ENCODE data around the gene TBC1D2B. TPM values are rescaled to one million over a fixed set of nuclear protein-coding genes. Genes with fewer than 3 reads are reported as not detected.

TBC1D2B gene
- total and polyA plus RNA-seq, 8 donors = 13.4 to 35.8 (median 22.6) TPM

DNA sequence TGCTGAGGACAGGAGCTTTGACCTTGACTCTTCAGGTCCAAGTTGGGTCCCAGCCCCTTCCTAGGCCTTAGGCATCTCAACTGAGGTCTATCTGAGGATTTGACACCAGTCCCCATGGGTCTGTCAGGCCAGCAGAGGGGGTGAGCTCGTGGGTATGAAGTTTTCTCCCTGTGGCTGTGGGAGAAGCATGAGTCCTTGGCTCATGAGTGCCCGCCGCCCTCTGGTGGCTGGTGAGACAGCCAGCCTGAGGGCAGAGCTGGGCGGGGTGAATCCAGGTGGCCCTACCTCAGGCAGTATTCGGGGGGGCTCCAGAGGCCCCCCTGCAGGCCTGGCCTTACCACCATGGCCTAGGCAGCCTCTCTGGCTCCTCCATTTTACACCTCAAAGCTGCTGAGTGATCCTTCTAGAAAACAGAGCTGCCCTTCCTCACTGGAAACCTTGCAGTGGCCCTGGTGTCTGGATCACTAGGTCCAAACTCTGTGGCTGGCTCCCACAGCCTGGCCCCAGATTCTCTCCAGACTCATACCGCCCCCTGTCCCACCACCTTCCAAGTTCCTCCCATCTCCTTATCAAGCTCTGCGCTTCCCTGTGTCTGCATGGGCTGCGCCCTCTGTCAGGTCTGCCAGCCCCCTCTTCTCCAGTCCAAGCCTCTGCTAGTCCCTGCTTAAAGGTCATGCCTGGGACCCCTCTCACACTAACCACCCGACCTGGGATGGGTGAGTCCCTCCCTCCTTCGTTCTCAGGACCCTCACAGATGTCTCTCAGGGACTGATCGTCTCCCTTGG lies 31.0 kb upstream of the TBC1D2B start:
- Histone ChIP-seq H3K4me1 (no peaks in the 10 kb centered on the region), H3K9me3 (no peaks in the 10 kb centered on the region), H3K4me3 (no peak overlapping the region), H3K27me3 (no peaks in the 10 kb centered on the region), H3K27ac (no peak overlapping the region), H3K36me3 (no peaks in the 10 kb centered on the region)
- 30 to 32% methylated on average over 11 of the region's 11 CpGs for WGBS, 2 donors
- ATAC-seq = peak; percentile 92 to 96 (median 95)
- no peak for FAIRE-seq
- TF ChIP-seq, protein P1, sequence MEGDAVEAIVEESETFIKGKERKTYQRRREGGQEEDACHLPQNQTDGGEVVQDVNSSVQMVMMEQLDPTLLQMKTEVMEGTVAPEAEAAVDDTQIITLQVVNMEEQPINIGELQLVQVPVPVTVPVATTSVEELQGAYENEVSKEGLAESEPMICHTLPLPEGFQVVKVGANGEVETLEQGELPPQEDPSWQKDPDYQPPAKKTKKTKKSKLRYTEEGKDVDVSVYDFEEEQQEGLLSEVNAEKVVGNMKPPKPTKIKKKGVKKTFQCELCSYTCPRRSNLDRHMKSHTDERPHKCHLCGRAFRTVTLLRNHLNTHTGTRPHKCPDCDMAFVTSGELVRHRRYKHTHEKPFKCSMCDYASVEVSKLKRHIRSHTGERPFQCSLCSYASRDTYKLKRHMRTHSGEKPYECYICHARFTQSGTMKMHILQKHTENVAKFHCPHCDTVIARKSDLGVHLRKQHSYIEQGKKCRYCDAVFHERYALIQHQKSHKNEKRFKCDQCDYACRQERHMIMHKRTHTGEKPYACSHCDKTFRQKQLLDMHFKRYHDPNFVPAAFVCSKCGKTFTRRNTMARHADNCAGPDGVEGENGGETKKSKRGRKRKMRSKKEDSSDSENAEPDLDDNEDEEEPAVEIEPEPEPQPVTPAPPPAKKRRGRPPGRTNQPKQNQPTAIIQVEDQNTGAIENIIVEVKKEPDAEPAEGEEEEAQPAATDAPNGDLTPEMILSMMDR (IDR thresholded peaks at IDR 0.05) = peak; percentile 91 to 97 (median 92)
- peak; percentile 77 to 93 (median 86) for DNase-seq
- intact Hi-C loops (cut with DNase I) = loop anchor here (2.0 to 10.0 kb wide), 4 partner anchors 110 to 146 kb away; no protein-coding TSS in a partner anchor

DNA sequence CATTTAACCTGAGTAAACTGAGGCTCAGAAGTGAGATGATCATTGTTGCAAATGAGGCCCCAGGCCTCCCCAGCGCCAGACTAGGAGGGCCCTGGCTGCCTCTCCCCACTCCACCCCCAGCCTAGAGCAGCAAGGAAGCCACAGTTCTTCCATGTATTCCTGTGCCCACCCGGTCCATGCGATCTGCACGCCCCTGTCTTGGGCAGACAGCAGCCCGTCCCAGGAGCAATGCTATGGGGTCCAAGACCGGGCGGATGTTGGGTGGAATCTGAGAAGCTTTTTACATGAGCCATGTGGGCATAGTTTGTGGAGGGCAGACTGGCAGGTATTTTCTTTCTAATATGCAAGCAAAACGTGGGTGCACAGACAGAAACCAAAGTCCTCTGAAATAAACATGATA lies 30.0 kb upstream of the TBC1D2B start:
- 87 to 88% methylated on average over 8 of the region's 8 CpGs for WGBS, 2 donors
- no peak for ATAC-seq
- no peaks in the 10 kb centered on the region for H3K36me3 ChIP-seq

DNA sequence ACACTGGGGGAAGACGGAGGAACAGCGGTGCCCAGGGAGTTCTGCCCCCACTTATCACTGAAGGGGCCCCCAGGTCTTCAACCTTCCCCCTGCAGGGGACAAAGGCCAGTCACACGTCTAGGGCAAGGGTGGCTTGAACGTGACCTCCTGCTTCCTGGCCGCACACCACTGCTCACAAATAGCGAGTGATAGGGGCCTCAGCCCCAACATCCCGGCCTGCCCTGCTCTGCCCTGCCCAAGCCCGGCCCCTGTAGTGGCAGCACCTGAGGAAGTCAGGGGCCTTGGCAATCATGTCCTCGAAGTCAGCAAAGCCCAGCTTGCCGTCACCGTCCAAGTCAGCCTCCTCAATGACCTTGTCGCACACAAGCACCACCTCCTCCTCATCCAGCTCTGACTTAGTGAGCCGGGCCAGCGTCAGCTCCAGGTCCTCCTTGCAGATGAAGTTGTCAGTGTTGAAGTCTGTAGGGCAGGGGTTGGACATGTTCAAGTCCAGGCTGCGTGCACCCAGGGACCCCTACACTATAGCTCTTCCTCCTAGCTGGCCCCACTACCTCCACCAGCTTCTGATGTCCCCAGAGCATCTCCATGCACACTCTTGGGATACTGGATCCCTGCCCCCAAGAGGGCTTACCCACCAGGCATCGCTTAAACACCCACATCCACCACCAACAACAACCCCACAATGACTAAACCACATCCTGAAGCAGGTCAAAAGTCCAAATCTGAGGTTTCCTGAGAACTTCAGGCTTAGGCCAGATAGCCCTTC lies 28.1 kb upstream of the TBC1D2B start:
- WGBS, 2 donors = 90 to 93% methylated on average over 16 of the region's 16 CpGs
- Histone ChIP-seq H3K9me3 (no peaks in the 10 kb centered on the region), H3K27me3 (no peaks in the 10 kb centered on the region), H3K36me3 (no peaks in the 10 kb centered on the region), H3K27ac (no peak overlapping the region), H3K4me1 (no peaks in the 10 kb centered on the region), H3K4me3 (no peak overlapping the region)
- DNase-seq = peak in 2 of 6 donors; percentile 43 to 46
- no peak for ATAC-seq
- intact Hi-C loops (cut with DNase I) = loop anchor here in 2 of 3 donors (10.0 kb wide), 2 partner anchors 111 to 141 kb away; no protein-coding TSS in a partner anchor
- TF ChIP-seq, protein P1 (IDR thresholded peaks at IDR 0.05) = no peak
- FAIRE-seq = no peak

More for the DNA sequence above, 30.0 kb upstream of the TBC1D2B start:
- DNase-seq (peak in 2 of 6 donors; percentile 31 to 45), FAIRE-seq (no peak)
- Histone ChIP-seq H3K4me3 (no peak overlapping the region), H3K27me3 (no peaks in the 10 kb centered on the region), H3K9me3 (no peaks in the 10 kb centered on the region), H3K27ac (no peak overlapping the region), H3K4me1 (no peaks in the 10 kb centered on the region)
- intact Hi-C loops (cut with DNase I) = loop anchor here in 2 of 3 donors (10.0 kb wide), 2 partner anchors 113 to 143 kb away; no protein-coding TSS in a partner anchor
- TF ChIP-seq, protein P1 (IDR thresholded peaks at IDR 0.05) = no peak

DNA sequence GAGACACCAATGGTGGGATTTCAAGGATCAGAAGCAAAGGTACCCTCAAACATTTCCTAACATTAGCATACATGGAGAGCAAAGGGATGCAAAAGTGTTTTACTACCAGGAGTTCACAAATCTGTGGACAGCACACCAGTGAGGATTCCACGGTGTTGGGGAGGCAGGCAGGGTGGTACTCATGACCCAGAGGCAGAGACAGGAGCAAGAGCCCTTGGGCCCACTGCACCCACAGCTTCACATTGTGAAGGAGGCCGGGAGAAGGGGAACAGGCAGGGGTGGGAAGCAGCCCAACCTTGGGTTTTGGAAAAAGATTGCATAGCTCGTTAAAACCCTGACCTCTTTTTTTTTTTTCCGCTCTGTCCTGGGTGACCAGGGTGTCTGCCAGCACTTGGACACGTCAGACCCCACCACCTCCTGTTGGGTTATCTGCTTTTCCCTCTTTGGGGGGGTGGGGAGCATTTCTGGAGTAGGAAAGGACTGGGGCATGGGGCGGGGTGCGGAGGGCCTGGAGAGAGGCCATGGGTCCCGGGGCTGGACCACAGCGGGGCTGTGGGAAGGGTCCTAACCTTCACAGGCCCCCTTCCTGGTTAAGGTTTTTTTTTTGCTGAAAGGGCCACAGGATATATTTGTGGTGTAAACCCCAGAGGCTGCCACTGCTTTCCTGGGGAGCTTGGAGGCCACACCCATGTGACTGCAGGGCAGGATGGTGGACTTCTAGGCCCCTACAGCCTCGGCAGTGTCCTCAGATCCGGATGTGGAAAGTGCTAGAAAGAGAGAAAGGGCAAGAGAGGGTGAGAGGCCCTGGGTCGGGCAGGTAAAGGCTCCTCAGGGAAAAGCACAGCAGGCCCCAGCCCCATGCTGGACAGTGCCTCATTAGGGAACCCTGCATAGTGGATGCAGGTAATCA lies 27.3 kb upstream of the TBC1D2B start:
- ATAC-seq = no peak
- peak in 2 of 6 donors; percentile 24 to 42 for DNase-seq
- no peaks in the 10 kb centered on the region for H3K4me1 ChIP-seq
- no peak for FAIRE-seq
- H3K27me3 ChIP-seq = no peaks in the 10 kb centered on the region
- intact Hi-C loops (cut with DNase I) = loop anchor here in 2 of 3 donors (10.0 kb wide), 2 partner anchors 110 to 140 kb away; no protein-coding TSS in a partner anchor
- no peaks in the 10 kb centered on the region for H3K36me3 ChIP-seq
- TF ChIP-seq, protein P1 (IDR thresholded peaks at IDR 0.05) = no peak
- WGBS, 2 donors = 80 to 87% methylated on average over 12 of the region's 12 CpGs
- no peak overlapping the region for H3K27ac ChIP-seq
- H3K9me3 ChIP-seq = no peaks in the 10 kb centered on the region
- H3K4me3 ChIP-seq = no peak overlapping the region
